Thyroid gland (tissue), 4 donors: ENCODE data around the gene RAB41.

Source experiments
- CTCF ChIP-seq, 6 experiments: fragments of 200-600 bp in 3 of 6; fragments of 450-650 bp in 3 of 6; sonication (generic) in 3 of 6; IDR thresholded peaks; one replicate each; pipeline ENCODE4 v1.5.1; 2016 to 2019; ENCODE audit warnings: antibody characterized with exemption in 6 of 6, mild to moderate bottlenecking in 2 of 6, inconsistent platforms in 1 of 6, moderate library complexity in 1 of 6
- POLR2A ChIP-seq, 2 donors: fragments of 450-650 bp; IDR thresholded peaks; one replicate each; pipeline ENCODE4 v1.6.1; 2017; ENCODE audit warnings: antibody characterized with exemption in 2 of 2, mild to moderate bottlenecking in 2 of 2, moderate library complexity in 1 of 2

GRCh38 chrX:70264784-70265183, 17.2 kb upstream of the RAB41 start:
- TF ChIP-seq POLR2A (IDR thresholded peaks at IDR 0.05): no peak
- TF ChIP-seq CTCF (IDR thresholded peaks at IDR 0.05): no peak
